HG03095 (cell line): ENCODE data around the gene PLCB2.

Experiments used
- ATAC-seq: cut with Tn5 transposase; IDR thresholded peaks from one replicate; pipeline ENCODE4 v1.9.1; 2021; ENCODE audit warnings: moderate library complexity; ENCODE audit not compliant: unreplicated experiment

The PLCB2 gene

DNA sequence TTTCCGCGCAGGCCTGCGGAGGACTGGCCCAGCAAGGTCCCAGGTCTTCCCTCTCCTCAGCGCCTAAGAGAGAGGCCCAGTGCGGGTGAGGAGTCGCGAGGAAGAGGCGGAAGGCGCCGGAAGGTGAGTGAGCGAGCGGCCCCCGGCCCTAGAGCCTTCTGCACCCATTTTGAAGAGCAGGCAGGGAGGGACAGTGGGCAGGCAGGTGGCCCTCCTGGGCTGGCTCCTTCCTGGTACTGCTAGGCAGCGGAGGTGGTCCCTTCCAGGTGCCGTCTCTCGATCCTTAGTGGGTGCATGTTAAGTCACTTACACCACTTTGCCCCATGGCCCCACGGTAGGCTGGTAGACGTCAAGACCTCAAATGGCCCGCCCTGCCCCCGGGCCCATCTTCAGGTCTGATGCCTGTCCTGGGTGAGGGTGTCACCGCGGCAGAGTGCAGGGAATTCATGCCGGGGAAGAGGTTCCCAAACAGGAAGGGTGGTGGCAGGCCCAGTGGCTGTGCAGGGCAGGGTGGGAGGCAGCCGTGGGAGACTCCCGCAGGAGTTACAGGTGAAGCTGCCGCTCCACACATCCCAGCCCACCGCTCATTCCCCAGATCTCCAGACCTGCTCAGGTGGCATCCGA, 54.5 kb downstream of the PLCB2 start:
- ATAC-seq: no peak

DNA sequence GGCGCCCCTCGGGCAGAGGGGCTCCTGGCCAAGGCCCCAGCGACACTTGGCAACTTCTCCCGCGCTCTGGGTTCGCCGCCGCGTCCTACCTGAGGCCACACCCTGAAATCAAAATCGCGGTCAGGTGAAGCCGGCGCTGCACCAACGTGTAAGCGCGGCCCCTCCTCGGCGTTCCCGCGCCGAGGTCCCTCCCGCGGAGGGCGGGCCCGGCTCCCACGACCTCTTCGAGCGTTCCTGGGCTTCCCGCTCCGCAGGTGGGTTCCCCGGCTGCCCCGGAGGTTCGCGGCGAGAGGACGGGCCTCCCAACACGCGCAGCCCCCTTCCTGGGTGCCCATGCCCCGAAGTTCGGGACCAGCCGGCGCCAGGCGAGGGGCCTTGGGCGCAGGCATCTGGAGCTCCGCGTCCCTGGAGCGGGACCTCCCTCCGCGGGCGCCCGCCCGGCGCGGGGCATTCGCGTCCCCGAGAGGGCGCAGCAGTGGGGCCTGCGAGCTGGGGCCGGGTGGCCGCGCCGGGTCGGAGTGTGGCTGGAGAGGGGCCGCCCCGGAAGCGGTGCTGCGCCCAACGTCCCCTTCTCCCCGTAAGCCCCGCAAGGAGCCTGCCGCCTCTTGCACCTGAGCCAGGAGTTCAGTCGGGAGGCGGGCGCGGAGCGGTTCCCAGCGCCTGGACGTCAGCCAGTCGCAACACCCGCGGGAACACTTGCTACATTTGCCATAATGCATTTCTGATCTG, 55.1 kb downstream of the PLCB2 start:
- no peak for ATAC-seq

DNA sequence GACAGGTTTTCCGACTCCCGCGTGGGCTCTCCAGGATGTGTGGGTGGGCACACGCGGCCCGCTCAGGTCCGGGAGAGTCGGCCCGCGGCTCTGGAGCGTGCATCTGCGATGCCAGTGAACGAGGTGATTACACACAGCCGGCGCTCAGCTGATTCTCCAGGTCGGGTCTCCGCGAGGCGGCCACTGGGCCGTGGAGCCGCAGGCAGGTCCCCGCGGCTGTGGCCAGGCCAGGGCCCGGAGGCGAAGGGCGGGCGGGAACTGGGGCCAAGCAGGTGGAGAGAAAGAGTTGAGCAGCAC, 55.6 kb downstream of the PLCB2 start:
- ATAC-seq: no peak

DNA sequence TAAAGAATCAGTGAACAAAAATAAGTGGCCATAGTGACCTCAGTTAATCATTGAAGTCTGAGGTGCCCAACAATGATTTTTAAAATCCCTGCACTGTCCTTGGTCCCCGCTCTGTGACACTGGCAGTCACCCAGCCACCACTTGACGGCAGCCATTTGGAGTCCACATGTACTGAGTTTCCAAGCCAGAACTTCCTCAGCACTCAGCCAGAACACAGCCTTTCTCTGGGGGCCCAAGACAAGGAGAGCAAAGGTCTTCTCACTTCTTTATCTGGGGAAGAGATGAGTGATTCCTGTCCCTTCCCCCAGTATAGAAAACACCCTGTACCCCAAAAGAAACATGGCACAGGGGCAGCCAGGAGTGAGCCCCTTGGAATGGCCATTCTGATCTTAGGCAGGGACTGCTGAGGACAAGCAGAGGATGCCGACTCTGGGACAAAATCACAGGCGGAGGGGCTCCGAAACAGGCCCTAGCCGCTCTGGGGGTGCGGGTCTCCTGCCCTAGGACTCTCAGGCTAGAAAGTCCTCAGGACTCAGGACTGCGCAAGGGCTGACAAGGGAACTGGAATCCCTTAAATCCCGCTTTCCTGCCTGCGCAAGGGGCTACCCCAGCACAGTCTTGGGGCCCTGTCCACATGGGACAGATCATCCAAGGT, 56.1 kb downstream of the PLCB2 start:
- no peak for ATAC-seq

DNA sequence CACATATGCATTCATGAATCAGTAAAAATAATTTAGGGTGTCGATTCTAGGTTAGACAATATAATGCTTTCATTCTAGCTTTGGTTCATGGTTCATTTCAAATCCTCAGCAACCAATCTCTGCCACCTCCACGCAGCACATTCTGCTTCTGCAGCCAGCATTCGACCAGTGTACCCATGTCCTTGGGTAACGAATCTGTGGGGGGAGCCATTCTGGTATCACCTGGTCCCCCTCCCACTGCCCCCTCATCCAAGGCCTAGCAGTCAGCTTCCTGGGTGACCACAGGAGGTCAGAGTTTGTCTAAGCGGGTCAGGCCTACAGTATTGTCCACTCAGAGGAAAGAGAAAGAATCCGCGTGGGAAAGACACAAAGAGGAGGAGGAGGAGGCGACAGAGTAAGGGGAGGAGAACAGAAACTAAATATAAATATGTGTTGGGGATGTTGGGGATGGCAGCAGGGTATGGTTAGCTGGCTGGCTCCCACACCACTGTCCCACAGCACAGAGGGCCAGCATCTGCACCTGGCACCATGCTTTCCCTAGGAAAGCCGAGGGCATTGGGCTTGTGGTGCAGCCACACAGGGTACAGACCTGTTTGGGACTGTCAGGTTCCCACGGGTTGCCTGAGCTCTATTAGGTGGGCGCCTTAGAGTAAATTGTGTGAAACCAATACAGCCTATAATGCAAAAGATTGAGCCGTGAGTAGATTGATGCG, 56.8 kb downstream of the PLCB2 start:
- no peak for ATAC-seq

DNA sequence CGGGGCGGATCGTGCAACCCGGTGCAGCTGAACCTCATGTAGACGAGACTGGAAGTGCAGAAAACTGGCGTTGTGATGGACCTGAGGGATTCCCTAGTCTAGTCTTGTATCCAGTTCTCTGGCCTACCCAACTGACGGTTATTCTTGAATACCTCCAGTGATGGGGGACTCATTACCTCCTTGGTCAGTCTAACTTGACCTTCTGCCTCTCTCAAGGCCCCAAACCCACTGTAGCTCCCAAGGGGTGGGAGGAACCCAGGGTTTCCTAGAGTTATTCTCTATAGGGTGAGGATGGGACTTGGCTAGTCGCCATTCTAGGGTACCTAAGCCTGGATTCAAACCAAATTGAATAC, 57.5 kb downstream of the PLCB2 start:
- ATAC-seq: no peak

DNA sequence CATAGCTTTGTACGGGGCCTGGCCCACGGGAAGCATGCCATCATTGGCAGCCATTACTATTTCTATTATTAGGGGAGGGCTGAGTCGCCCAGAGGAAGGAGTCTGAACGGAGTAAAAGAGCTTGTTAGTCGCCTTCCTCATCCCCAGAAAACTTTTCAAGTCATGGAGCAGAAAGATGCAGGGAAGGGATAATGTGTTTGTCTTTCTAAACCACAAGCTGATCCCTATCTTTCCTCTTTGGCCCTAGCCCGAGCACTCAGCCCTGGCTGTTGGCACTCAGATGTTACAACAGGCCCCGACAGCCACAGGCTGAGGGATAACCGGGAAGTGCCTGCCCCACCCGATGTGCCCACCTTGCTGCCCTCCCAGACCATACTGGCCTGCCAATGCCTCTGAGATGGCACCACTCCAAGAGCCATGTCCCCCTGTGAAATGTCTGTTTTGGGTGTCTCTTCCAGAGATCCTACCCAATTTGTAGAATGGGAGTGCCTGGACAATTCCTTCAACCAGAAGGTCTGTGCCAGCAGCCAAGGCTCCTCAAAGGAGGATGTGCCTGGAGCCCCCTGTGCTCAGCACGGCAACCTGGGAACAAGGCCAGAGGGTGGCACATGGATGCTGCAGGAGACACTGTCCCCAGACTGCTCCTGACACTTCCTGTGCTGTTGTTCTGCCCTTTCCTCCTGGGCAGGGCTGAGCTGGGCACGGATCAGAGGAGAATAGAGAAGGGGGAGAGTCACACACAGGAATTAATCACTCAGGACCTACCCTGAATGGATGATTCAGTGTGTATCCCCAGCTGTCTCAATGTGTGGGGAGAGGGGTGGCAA, 58.0 kb downstream of the PLCB2 start:
- ATAC-seq: no peak

DNA sequence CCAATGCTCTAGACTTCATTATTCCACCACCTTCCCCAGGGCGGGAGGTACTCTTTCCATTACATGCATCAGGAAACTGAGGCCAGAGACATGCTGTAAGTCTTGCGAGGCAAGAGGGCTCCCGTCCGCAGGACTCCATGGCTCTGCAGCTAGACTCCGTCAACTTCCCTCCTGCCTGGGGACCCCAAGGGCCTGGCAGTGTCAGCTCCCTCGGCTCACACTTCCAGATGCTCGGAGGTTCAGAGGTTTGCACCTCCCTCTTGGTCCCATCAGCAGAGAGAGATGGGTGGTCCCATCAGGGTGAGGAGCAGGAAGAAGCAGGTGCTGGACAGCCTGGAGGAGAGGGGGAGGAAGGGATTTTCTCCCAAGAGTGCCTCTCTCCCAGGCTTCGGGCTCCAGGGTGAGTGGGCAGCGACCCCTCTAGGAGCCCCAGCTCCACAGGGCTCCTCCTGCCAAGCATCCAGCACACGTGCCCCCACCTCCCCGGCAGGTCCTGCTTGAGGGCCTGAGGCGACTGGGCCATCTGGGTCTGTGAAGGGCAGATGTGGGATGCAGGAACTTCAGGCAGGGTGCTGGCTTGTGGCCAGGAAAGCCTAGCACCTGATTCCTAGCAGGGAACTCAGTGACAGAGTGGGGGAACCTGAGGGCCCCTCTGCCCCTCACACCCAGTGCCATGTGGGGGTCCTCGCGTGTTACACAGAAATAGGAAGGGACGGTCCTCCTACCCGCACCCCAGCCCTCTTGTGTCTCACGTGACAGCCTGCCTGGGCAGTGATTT, 59.5 kb downstream of the PLCB2 start:
- ATAC-seq: no peak

DNA sequence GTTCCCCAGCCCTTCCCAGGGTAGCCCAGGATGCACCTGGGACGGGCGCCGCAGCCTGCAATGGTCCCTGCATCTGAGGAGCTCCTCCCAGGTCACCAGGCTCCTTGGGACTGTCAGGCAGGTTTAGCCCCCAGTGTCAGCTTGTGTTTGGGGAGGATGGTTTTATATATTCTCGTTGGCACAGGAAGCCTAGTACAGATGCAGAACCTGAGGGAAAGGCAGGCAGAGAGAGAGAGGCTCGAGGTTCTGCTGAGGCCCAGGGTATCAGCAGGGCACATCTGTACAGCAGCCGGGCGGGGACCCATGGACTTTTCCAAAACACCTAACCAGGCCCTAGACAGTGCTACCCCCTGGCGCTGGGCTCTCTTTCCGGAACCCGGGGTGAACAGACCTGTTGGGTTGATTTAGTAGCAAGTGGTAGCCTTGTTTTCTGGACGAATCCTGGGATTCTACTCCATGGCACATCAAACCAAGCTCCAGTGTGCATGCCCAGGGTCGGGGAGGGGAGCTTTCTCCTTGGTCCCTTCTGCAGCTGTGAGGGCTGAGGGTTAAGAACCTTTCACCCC, 60.2 kb downstream of the PLCB2 start:
- no peak for ATAC-seq

DNA sequence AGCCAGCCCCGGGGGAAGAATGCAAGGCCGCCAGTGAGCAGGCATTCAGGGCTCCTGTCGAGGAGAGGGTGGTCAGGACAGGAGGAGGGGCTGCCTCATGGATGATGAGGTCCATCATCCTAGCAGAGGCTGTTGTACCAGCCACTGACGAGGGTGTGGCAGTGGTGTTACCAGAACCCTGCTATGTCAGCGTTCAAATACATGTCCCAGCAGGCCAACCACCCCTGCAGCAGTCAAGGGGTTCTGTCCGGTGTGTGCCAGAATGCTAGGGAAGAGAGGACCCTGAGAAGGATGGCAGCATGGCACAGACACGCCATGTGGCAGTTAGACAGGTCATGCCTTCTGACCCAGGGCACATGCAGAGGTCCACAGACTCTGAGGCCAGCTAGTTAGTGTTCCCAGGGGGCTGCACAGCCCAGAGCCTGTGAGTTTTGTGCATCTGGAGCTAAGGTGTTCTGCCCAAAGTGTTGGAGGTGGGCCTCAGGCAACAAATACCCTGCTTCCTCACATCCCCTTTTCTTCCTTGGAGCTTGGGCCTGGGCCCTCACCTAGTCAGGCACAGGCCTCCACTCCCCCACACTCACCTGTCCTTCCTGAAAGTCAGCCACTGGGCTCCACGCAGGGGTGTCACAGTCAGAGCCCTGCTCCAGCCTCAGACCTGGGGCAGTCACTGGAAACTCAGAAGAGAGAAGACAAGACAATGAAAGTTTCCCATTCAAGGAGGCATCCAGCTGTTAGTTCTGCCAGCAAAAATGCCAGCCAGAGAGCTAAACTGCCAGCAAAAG, 61.0 kb downstream of the PLCB2 start:
- no peak for ATAC-seq

DNA sequence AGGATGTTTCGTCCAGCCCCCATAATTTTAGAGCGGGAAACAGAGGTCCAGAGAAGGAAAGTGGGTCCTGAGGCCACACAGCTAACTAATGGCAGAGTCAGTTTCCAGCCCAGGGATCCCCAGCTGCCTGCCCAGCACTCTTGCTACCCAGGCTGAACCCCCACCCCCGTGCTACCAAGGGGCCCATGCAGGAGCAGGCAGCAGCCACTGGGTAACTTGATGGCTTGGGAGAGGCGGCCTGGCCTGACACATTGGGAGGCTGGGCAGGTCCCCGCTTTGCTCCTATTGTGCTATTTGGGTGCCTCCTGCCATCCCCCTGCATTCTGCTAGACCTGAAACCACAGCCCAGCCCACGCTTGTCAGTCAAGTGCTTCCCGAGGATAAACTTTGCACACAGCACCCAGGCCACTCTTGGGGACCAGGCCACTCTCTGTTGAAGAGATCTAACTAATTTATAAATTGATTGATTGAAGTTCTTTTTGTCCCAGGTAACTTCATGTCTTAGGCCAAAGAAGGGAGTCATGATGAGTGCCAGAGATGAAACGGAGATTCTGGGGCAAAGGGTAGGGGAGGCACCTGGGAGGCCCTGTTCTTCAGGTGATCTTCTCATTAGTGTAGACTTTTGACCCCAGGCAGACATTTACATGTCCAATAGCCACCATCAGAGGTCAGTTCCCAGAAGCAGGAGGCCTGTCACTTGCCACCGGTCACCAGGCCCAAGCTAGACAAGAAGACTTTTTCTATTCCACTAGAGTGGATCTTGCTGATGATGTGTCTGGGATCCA, 61.9 kb downstream of the PLCB2 start:
- ATAC-seq: no peak

DNA sequence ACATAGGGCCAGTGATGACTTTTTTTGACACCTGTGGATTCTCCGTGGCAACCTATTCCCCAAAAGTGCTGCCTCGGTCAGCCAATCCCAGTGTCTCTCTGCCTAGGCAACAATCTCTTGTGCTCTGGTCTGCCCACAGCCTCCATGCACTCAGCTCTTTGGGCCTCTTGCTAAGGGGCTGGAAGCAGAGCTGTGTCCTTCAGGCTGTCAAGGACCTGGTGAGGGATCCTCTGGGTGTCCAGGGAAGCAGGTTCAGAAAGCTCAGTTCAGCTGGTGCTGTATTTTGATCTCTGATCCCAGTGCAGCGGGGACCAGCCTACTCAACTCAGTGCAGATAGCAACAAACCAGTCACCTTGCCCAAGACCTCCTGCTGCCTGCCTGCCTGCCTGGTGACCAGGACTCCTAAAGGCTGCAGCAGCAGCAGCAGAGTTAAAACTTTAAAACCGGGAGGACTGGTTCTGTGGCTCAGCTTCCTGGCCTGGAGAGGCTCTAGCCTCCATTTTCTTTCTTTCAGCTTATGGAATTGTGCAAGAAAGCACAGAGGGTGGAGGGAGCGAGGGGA, 62.7 kb downstream of the PLCB2 start:
- no peak for ATAC-seq

DNA sequence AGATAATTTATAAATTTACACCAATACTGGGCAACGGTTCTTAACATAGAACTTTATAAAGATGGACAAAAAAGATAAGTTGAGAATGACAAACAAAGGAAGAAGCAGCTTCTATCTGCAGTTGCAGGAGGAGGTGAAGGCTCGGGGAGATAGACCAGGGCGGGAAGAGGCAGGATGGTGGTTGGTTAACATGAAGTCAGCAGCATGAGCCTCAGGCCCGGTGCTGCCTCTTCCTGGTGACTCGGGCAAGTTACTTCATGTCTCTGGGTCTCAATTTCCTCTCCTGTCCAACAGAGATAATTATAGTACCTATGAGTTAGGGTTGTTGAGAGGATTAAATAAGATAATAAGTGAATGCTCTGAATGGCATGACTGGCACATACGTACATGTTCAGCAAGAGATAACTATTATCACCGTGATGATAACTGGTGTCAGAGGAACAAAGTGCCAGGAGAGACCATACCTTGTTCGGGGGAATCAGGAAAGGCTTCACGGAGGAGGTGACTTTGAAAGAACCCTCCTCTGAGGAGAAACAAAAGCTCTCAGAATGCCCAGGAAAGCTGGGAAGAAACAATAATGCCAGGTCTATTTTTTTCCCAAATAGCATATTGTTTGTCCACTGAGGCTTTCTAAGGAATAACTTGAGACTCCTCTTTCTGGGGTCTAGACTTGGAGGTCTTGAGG, 64.5 kb downstream of the PLCB2 start:
- no peak for ATAC-seq

DNA sequence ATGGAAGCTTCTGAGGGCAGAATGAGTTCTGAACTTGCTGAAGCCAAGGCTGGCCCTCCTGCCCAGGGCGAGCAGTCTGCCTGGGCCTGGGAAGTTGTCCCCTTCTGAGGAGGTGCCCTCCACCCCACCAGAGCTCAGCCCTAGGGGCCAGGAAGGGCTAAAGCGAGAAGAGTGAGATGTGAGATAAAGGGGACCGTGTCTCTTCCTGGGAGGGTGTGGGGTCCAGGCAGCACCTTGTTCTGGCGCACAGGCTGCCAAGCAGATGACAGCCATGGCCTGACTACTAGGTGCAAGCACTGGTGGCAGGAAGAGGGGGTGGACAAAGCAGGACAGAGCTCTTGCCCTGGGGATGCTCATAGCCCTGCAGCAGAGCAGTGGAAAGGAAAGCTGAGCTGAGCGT, 65.1 kb downstream of the PLCB2 start:
- ATAC-seq: no peak

DNA sequence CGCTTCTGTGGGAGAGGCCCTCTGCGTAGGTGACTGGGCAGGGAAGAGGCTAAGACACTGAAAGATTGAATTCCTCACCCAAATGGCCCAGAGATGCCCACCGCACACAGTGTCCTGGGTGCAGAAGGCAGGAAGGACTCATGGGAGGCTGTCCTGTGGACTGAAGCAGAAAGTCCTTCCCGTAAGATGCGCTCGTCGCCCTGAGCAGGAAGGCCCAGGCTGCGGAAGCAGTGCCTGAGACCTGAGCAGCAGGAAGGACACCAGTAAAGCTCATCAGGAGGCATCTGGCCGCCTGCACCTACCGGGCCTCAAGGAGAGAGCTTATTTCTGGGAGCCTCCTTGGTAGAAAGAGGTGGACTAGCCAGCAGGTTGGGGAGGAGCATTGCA, 65.5 kb downstream of the PLCB2 start:
- ATAC-seq: no peak

DNA sequence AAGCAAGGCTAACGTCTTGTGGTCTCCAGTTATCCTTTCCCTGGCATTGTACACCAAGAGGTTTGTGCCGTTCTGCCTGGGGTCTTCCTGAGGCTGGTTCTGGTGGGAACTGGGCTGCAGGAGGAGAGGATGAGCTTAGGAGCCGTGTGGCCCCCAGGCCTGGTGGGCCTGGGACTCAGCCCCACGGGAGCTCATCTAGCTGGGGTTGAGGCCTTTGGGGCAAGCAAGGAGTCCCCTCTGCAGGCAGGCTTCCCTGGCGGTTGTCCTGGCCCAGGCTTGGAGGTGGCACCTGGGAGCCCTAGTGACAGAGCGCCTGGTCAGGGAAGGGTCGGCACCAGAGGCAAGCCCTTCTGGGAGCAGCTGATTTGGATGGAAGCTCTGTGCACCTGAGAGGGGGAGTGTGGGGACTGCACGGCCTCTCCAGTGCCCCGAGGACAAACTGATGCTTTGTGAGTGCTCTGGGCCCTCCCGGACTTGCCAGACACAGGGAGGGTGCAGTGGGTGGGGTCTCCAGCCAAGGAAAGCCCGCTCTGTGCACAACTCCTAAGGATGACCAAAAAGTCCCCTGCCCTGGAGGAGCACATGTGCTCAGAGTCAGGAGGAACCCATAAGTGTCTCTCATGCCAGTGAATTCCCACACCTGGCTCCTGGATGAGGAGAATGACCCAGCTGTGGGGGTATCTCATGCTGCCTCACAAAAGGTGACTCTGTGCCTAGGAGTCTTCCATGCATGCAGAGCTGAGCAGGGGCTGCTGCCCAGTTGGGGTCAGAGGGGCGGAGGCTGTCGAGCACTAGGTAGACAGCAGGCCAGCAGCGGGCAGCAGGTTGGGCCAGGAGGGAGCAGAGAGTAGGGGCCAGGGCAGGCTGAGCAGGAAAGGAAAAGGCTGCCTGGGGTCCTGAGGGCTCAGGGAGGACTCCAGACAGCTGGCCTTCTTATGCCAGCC, 66.2 kb downstream of the PLCB2 start:
- no peak for ATAC-seq
